GM18508 (cell line): ENCODE measurements around the gene UPK3BL2.
"Not testable (repeated sequence)": the region's sequence is repeated elsewhere in the genome, so short reads cannot be mapped to it uniquely, and the experiment has no call there.

Experiments
- ATAC-seq: cut with Tn5 transposase; IDR thresholded peaks from one replicate; pipeline ENCODE4 v1.9.1; 2021; ENCODE audit warnings: moderate number of reproducible peaks; ENCODE audit not compliant: insufficient read depth, unreplicated experiment

Gene UPK3BL2

GRCh38 chr7:102532127-102532526 is 11.4 kb downstream of the UPK3BL2 start:
- ATAC-seq = not testable (repeated sequence)

DNA sequence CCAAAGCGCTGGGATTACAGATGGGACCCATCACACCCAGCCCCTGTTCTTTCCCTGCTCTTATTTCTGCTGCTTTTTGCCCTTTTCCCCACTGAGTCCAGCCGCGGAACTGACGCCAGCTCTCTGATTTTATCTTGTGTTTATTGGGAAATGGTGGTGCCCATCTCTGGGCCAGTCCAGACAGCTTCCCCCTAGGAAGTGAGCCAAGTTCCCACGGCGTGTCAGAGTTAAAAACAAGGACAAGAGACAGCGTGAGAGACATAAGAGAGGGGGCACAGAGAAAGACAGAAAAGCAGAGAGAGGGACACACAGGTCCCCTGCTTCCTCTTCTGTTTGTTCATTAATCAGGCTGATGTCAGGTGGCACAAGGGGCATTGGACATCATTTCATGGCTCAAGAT is 11.9 kb downstream of the UPK3BL2 start:
- ATAC-seq = not testable (repeated sequence)

DNA sequence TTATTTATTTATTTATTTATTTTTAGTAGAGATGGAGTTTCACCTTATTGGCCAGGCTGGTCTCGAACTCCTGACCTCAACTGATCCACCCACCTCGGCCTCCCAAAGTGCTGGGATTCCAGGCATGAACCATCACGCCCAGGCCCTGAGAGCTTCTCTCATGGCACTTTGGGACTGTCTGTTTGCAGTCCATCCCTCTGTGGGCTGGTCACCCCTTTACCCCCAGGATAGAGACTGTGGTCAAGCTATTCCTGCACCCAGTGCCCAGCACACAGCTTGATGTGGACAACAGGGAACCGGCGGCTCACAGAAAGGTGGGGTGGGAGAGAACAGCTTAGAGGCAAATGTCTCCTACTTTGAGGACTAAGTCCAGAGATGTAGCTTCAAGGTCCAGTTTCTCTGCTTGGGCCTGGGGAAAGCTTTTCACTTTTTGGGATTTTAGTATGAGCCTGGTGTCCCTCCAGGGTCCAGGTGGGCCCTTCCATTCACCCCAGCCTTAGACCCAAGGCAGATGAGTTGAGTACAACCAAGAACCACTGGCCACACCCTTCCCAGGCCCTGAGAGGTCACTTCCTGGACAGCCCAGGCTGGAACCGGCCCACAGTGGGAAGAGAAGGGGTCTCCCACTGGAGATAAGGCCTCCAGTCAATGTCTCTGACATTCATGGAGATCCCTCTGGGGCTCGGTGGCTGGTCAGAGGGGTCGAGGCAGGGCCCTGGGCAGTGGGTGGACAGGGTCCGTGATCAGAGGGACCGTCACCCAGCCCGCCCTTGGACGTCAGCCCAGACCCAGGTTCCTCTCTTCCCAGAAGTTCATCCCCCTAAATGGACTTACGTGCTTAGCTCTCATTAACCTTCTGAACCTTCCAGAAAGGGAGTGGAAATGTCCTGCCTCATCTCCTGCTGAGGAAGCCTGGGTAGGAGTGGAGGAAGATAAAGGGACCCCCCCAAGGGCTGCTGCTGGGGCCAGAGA is 15.4 kb downstream of the UPK3BL2 start:
- not testable (repeated sequence) for ATAC-seq

DNA sequence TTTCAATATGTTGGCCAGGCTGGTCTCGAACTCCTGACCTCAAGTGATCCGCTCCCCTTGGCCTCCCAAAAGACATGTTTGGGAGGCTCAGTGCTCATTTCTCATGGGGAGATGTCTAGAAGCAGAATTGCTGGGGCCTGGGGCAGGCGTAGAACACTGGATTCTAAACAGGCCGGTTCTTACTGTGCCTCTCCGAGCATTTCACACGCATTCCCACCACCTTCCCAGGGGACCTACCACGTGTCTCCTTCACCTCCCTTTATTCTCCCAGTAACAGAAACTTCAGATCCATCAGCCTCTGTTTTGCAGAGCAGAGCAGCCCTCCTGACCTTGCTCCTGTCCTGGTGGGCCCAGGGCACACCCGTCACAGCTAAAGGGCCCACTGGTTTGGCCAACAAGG is 16.3 kb downstream of the UPK3BL2 start:
- not testable (repeated sequence) for ATAC-seq

DNA sequence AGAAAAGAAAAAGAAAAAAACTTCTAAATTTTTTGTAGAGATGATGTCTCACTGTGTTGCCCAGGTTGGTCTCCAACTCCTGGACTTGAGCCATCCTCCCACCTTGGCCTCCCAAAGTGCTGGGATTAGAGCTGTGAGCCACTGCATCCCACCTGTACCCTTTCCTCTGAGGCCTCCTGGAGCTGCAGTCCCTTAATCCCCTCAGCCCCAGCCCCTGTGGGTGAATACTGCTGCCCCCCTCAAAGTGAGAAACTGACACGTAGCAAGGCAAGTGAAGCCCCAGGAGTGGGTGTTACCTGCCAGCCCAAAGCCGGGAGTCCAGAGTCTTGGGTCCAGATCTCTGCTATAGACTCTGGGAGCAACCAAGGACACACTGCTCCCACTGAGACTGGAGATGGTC is 18.7 kb downstream of the UPK3BL2 start:
- not testable (repeated sequence) for ATAC-seq

DNA sequence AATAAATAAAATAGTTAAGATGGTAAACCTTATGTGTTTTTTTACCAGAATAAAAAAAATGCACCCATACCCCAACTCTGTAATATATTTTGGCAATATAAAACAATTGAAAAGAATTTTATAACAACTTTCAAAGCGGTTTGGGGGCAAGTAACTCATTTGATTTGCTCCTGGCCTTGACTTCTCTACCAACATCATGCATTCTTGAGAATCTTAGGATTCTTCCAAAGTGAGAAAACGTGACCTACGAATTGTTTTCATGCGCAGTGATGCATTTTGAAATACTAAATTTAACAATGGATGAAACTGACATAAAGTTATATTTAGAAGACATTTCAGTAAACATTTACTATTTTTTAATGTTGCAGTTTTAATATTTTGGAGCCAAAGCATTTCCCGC is 22.7 kb downstream of the UPK3BL2 start:
- ATAC-seq = not testable (repeated sequence)

DNA sequence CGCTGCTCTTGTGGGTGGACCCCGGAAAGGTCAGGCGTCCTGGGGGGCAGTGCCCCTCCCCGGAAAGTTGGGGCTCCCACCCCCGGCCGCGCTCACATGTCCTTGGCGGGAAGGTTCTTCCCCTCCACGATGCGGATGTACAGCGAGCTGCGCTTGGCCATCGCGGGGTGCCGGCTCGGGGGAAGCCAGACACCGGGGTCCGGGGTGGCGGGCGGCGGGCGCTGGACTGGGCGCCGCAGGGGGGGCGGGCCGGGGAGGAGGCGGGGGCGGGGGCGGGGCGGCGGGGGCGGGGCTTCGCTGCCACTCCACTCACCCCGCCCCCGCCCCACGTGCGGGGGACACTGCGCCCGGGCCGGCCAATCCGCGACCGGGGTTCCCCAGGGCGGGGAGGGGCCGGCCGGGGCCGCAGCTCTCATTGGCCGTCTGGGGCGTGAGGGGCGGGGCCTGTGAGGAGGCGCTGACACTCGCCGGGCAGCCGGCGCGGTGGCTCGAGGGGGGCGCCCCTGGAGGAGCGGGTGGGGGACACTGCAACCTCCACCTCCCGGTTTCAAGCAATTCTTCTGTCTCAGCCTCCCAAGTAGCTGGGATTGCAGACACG is 25.8 kb downstream of the UPK3BL2 start, which contains the start of gene RASA4B:
Gene RASA4B, minus strand, starts transcription at position 228 of the 598 bp plus-strand sequence. Its CDS starts 67 bp downstream, at position 161.
- ATAC-seq = not testable (repeated sequence)

DNA sequence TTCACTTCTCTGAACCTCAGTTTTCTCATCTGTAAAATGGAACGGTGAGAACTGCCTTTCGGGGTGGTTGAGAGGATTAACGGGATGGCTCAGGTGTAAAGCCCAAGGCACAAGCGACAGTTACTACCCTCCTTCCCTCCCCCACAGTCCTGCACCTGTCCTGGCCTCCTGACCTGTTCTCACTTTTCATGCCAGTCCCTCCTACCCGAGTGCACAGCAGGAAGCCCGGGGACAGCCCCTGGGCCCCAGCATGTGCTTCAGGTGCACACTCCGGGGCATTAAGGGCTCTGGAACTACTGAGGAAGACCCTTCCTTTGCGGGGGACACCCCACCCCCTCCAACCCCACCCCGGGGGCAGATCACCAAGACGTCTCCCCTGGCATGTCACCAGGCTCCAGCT is 26.5 kb downstream of the UPK3BL2 start:
- not testable (repeated sequence) for ATAC-seq

GRCh38 chr7:102515889-102516288 is 27.6 kb downstream of the UPK3BL2 start:
- not testable (repeated sequence) for ATAC-seq

GRCh38 chr7:102514881-102515721 is 28.4 kb downstream of the UPK3BL2 start:
- ATAC-seq = peak; percentile 46

DNA sequence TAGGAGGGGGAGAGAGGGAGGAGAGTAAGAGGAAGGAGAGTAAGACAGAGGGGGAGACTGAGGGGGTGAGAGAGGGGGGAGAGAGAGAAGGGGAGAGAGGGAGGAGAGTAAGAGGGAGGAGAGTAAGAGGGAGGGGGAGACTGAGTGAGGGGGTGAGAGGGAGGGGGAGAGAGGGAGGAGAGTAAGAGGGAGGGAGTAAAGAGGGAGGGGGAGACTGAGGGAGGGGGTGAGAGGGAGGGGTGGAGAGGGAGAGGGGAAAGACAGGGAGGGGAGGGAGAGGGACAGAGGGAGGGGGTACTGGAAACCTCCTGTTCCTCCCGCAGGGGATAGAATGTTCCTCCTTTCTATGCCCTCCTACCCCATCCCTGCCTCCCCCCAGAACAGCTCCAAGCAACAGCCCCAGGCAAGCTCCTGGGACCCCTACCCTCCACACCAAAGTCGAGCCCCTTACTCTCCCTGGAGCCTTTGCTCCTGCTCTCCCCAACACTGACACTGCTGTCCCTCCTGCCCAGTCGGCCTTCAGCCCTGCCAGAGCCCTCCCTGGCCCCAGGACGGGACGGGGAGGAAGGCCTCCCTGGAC is 30.8 kb downstream of the UPK3BL2 start:
- ATAC-seq = not testable (repeated sequence)

DNA sequence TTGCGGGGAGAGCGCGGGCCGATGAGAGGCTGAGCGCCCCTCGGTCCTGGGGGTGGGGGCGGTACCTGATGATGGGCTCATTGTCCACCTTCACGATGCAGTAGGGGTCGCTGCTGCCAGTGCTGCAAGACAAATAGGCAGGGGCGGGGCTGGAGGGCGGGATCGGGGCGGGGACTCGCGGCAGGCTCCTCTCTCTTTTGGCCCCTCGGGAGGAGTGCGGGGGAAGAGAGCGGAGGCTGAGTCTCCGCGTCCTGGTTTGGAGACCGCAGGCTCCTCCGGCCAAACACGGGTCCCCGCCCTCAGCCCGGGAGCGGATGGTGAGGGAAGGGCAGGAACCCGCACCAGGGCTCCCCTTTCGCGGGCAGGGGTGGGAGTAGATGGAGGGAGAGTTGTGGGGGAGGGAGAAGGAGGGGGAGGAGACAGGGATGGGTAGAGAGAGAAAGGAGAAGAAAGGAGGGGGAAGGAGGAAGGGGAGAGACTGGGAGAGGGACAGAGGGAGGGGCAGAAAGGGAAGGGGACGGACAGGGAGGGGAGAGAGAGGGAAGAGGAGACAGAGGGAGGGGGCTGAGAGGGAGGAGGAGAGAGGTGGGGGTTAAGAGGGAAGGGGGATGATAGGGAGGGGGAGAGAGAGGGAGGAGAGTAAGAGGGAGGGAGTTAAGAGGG is 31.5 kb downstream of the UPK3BL2 start:
- not testable (repeated sequence) for ATAC-seq

GRCh38 chr7:102510575-102510974 is 32.9 kb downstream of the UPK3BL2 start:
- ATAC-seq = not testable (repeated sequence)

DNA sequence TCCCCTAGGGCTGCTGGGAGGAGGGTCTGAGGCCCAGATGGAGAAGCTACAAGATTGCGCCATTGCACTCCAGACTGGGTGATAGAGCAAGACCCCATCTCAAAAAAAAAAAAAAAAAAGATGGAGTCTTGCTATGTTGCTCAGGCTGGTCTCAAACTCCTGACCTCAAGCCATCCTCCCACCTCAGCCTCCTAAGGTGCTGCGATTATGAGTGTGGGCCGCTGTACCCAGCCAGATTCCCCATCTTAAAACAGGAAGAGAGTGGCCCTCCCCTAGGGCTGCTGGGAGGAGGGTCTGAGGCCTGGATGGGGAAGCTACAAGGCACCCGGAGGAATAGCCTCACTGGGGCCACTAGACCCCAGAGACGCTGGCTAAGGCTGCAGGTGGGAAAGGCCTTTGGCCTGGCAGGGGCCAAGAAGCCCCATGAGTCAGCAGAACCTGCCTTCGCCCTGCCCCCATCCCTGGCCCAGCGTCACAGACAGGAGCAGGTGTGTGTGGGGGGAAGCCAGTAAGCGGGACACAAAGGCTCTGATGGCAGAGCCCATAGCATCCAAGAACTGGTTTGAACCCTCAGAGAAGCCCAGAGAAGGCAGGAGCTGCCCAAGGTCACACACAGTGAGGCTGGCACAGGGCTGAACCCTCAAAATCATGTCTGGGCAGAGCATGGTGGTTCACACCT is 35.9 kb downstream of the UPK3BL2 start:
- not testable (repeated sequence) for ATAC-seq

- not testable (repeated sequence) for ATAC-seq
Measured at GRCh38 chr7:102505298-102506185, 38.0 kb downstream of the UPK3BL2 start.

GRCh38 chr7:102503141-102503540 is 40.4 kb downstream of the UPK3BL2 start:
- ATAC-seq = not testable (repeated sequence)

DNA sequence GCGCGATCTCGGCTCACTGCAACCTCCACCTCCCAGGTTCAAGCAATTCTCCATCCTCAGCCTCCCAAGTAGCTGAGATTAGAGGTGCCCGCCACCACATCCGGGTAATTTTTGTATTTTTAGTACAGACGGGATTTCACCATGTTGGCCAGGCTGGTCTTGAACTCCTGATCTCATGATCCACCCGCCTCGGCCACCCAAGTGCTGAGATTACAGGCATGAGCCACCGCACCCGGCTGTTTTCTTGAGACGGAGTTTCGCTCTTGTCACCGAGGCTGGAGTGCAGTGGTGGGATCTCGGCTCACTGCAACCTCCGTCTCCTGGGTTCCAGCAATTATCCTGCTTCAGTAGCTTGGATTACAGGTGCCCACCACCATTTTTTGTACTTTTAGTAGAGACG is 45.2 kb downstream of the UPK3BL2 start:
- ATAC-seq = not testable (repeated sequence)

GRCh38 chr7:102497308-102497707 is 46.2 kb downstream of the UPK3BL2 start:
- ATAC-seq = not testable (repeated sequence)
